GM23338 (cell line): ENCODE results near the gene PARD3. TPM values are rescaled to one million over a fixed set of nuclear protein-coding genes. Genes with fewer than 3 reads are reported as not detected.

Experiments
- ATAC-seq: fragments of 200-7000 bp; cut with Tn5 transposase; 3 replicates; pipeline ENCODE4 v1.9.1; 2020
- DNase-seq: peaks from one replicate; pipeline ENCODE4 v3.0.0-alpha.2; 2015; ENCODE audit warnings: low spot score
- H2AFZ ChIP-seq: fragments of 200-600 bp; sonication (generic); 2 replicates; pipeline ENCODE4 v1.8.0; 2016; ENCODE audit warnings: antibody characterized with exemption, mild to moderate bottlenecking, moderate library complexity
- H3F3A ChIP-seq: fragments of 200-600 bp; sonication (generic); replicated peaks from 2 replicates; pipeline ENCODE4 v1.8.0; 2017; ENCODE audit warnings: antibody characterized with exemption, mixed run types, low read depth
- H3K27ac ChIP-seq: fragments of 200-600 bp; sonication (generic); 2 replicates; pipeline ENCODE4 v1.6.1; 2016; ENCODE audit warnings: low read depth
- H3K27me3 ChIP-seq: fragments of 200-600 bp; sonication (generic); 2 replicates; pipeline ENCODE4 v1.8.0; 2016; ENCODE audit warnings: mild to moderate bottlenecking, mixed run types, moderate library complexity; ENCODE audit not compliant: insufficient read depth
- H3K36me3 ChIP-seq: fragments of 200-600 bp; sonication (generic); 2 replicates; pipeline ENCODE4 v1.8.0; 2016; ENCODE audit warnings: mild to moderate bottlenecking; ENCODE audit not compliant: insufficient read depth
- H3K4me1 ChIP-seq: fragments of 200-600 bp; sonication (generic); 2 replicates; pipeline ENCODE4 v1.8.0; 2016; ENCODE audit warnings: mild to moderate bottlenecking, moderate library complexity; ENCODE audit not compliant: insufficient read depth
- H3K4me2 ChIP-seq: fragments of 200-600 bp; sonication (generic); 2 replicates; pipeline ENCODE4 v1.7.1; 2017; ENCODE audit warnings: mixed run types
- H3K4me3 ChIP-seq: fragments of 200-600 bp; sonication (generic); 2 replicates; pipeline ENCODE4 v1.6.1; 2016; ENCODE audit warnings: mixed run types
- H3K79me2 ChIP-seq: fragments of 200-600 bp; sonication (generic); replicated peaks from 2 replicates; pipeline ENCODE4 v1.8.0; 2017; ENCODE audit warnings: mild to moderate bottlenecking; ENCODE audit not compliant: insufficient read depth
- H3K9me2 ChIP-seq: fragments of 200-600 bp; sonication (generic); 2 replicates; pipeline ENCODE4 v1.8.0; 2017; ENCODE audit not compliant: insufficient read depth
- H4K20me1 ChIP-seq: fragments of 200-600 bp; sonication (generic); replicated peaks from 2 replicates; pipeline ENCODE4 v1.8.0; 2017; ENCODE audit warnings: mild to moderate bottlenecking; ENCODE audit not compliant: insufficient read depth
- H3K27ac Mint-ChIP-seq: 2 replicates; pipeline ENCODE4 v1.8.0; 2020; ENCODE audit warnings: inconsistent platforms, mild to moderate bottlenecking, moderate library complexity, mixed read lengths
- H3K27me3 Mint-ChIP-seq: 3 replicates; pipeline ENCODE4 v1.8.0; 2022; ENCODE audit warnings: low read depth, mild to moderate bottlenecking, moderate library complexity, mixed read lengths, inconsistent platforms; ENCODE audit not compliant: insufficient read depth, poor library complexity
- H3K36me3 Mint-ChIP-seq: 3 replicates; pipeline ENCODE4 v1.8.0; 2021; ENCODE audit warnings: low read depth, mild to moderate bottlenecking, inconsistent platforms, moderate library complexity, mixed read lengths
- H3K4me1 Mint-ChIP-seq: 3 replicates; pipeline ENCODE4 v1.8.0; 2020; ENCODE audit warnings: mild to moderate bottlenecking, inconsistent platforms, mixed read lengths
- H3K4me3 Mint-ChIP-seq: 3 replicates; pipeline ENCODE4 v1.8.0; 2021; ENCODE audit warnings: moderate library complexity, mild to moderate bottlenecking, inconsistent platforms, mixed read lengths
- H3K9me3 Mint-ChIP-seq: 3 replicates; pipeline ENCODE4 v1.8.0; 2020; ENCODE audit warnings: moderate library complexity, mild to moderate bottlenecking, inconsistent platforms, mixed read lengths
- ETS1 ChIP-seq: IDR thresholded peaks from 2 replicates; pipeline ENCODE4 v1.6.1; 2016; ENCODE audit warnings: antibody characterized with exemption
- EZH2 ChIP-seq: fragments of 200-600 bp; sonication (generic); IDR thresholded peaks from one replicate; pipeline ENCODE4 v1.8.0; 2017; ENCODE audit warnings: antibody characterized with exemption, mild to moderate bottlenecking, low read depth; ENCODE audit not compliant: unreplicated experiment
- EZH2phosphoT487 ChIP-seq: fragments of 200-600 bp; sonication (generic); IDR thresholded peaks from one replicate; pipeline ENCODE4 v1.8.1; 2018; ENCODE audit warnings: antibody characterized with exemption; ENCODE audit not compliant: unreplicated experiment
- JUNB ChIP-seq: IDR thresholded peaks from one replicate; pipeline ENCODE4 v1.6.1; 2016; ENCODE audit warnings: antibody characterized with exemption; ENCODE audit not compliant: unreplicated experiment
- NANOG ChIP-seq: IDR thresholded peaks from 2 replicates; pipeline ENCODE4 v1.6.1; 2016; ENCODE audit warnings: antibody characterized with exemption, borderline replicate concordance
- POLR2AphosphoS5 ChIP-seq: IDR thresholded peaks from 2 replicates; pipeline ENCODE4 v1.6.1; 2016; ENCODE audit warnings: antibody characterized with exemption, low read depth
- REST ChIP-seq: IDR thresholded peaks from one replicate; pipeline ENCODE4 v1.6.1; 2018; ENCODE audit warnings: antibody characterized with exemption; ENCODE audit not compliant: unreplicated experiment
- STAT1 ChIP-seq: IDR thresholded peaks from one replicate; pipeline ENCODE4 v1.6.1; 2016; ENCODE audit warnings: antibody characterized with exemption; ENCODE audit not compliant: unreplicated experiment
- ZNF114 ChIP-seq: fragments of 250-450 bp; sonication (Bioruptor Pico); IDR thresholded peaks from 2 replicates; pipeline ENCODE4 v1.5.0; 2020; ENCODE audit warnings: mild to moderate bottlenecking, moderate library complexity
- ZNF331 ChIP-seq: fragments of 250-450 bp; sonication (Bioruptor Pico); IDR thresholded peaks from 2 replicates; pipeline ENCODE4 v1.5.0; 2020; ENCODE audit warnings: low read depth, mild to moderate bottlenecking, moderate library complexity
- polyA plus RNA-seq: library from polyadenylated mRNA; unstranded; fragments of >200 nt; fragmentation: Nextera tagmentation; extraction: Ambion mirVana; gene quantifications from 2 replicates; pipeline ENCODE4 v1.2.1, GENCODE V29; 2016
- total RNA-seq: library from RNA; depleted of rRNA; stranded (reverse); fragments of >200 nt; shearing (Covaris generic); gene quantifications from 2 replicates; pipeline ENCODE4 v1.2.3, GENCODE V29; 2014
- TF ChIP-seq, protein P1 (sequence below): fragments of 250-450 bp; sonication (Bioruptor Pico); IDR thresholded peaks from 2 replicates; pipeline ENCODE4 v1.5.0; 2020; ENCODE audit warnings: mild to moderate bottlenecking, moderate library complexity
- TF ChIP-seq, protein P2 (sequence below), 2 experiments: fragments of 200-600 bp in 1 of 2; sonication (generic) in 1 of 2; conservative IDR thresholded peaks; 2 replicates each; pipeline versions ENCODE4 v1.5.1 to v1.6.1; 2016 to 2017; ENCODE audit warnings: antibody characterized with exemption in 2 of 2, low read depth in 2 of 2, mild to moderate bottlenecking in 2 of 2, moderate library complexity in 1 of 2

The PARD3 gene
- total and polyA plus RNA-seq, 2 experiments from 2014 or later: 30.2 to 51.4 TPM

GRCh38 chr10:34166823-34167222 lies 648.3 kb downstream of the PARD3 start (continued):
- no peak for TF ChIP-seq ETS1

DNA sequence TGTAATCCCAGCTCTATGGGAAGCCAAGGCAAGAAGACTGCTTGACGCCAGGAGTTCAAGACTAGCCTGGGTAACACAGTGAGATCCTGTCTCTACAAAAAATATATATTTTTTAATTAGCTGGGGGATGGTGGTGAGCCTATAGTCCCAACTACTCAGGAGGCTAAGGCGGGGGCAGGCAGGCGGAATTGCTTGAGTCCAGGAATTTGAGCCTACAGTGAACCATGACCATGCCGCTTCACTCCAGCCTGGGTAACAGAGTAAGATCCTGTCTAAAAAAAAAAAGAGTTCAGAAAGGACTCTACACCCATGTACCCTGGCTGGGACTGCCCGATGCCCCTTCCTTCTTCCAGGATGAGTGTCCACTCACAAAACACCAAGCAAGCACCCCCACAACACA lies 648.7 kb downstream of the PARD3 start:
- no peak for ATAC-seq
- DNase-seq: no peak
- Mint-ChIP-seq H3K4me3 (no peak overlapping the region), H3K27ac (no peak overlapping the region), H3K4me1 (peaks cover 29% of the 10 kb centered on the region), H3K9me3 (peaks cover 21% of the 10 kb centered on the region), H3K36me3 (peaks cover 22% of the 10 kb centered on the region; the same call in 2 of the 3 replicates), H3K27me3 (no peaks in the 10 kb centered on the region)
- Histone ChIP-seq H3F3A (no peaks in the 10 kb centered on the region; the same call in 1 of the 2 replicates), H3K4me2 (no peak overlapping the region), H3K27me3 (no peaks in the 10 kb centered on the region), H3K27ac (no peak overlapping the region), H3K9me2 (peaks cover 5% of the 10 kb centered on the region; the same call in 1 of the 2 replicates), H3K36me3 (no peaks in the 10 kb centered on the region; the same call in 1 of the 2 replicates), H4K20me1 (no peaks in the 10 kb centered on the region), H3K4me1 (peaks cover 19% of the 10 kb centered on the region), H3K4me3 (no peak overlapping the region), H2AFZ (no peak overlapping the region), H3K79me2 (no peaks in the 10 kb centered on the region)
- TF ChIP-seq ETS1: no peak
- no peak for TF ChIP-seq EZH2
- TF ChIP-seq, protein P1, sequence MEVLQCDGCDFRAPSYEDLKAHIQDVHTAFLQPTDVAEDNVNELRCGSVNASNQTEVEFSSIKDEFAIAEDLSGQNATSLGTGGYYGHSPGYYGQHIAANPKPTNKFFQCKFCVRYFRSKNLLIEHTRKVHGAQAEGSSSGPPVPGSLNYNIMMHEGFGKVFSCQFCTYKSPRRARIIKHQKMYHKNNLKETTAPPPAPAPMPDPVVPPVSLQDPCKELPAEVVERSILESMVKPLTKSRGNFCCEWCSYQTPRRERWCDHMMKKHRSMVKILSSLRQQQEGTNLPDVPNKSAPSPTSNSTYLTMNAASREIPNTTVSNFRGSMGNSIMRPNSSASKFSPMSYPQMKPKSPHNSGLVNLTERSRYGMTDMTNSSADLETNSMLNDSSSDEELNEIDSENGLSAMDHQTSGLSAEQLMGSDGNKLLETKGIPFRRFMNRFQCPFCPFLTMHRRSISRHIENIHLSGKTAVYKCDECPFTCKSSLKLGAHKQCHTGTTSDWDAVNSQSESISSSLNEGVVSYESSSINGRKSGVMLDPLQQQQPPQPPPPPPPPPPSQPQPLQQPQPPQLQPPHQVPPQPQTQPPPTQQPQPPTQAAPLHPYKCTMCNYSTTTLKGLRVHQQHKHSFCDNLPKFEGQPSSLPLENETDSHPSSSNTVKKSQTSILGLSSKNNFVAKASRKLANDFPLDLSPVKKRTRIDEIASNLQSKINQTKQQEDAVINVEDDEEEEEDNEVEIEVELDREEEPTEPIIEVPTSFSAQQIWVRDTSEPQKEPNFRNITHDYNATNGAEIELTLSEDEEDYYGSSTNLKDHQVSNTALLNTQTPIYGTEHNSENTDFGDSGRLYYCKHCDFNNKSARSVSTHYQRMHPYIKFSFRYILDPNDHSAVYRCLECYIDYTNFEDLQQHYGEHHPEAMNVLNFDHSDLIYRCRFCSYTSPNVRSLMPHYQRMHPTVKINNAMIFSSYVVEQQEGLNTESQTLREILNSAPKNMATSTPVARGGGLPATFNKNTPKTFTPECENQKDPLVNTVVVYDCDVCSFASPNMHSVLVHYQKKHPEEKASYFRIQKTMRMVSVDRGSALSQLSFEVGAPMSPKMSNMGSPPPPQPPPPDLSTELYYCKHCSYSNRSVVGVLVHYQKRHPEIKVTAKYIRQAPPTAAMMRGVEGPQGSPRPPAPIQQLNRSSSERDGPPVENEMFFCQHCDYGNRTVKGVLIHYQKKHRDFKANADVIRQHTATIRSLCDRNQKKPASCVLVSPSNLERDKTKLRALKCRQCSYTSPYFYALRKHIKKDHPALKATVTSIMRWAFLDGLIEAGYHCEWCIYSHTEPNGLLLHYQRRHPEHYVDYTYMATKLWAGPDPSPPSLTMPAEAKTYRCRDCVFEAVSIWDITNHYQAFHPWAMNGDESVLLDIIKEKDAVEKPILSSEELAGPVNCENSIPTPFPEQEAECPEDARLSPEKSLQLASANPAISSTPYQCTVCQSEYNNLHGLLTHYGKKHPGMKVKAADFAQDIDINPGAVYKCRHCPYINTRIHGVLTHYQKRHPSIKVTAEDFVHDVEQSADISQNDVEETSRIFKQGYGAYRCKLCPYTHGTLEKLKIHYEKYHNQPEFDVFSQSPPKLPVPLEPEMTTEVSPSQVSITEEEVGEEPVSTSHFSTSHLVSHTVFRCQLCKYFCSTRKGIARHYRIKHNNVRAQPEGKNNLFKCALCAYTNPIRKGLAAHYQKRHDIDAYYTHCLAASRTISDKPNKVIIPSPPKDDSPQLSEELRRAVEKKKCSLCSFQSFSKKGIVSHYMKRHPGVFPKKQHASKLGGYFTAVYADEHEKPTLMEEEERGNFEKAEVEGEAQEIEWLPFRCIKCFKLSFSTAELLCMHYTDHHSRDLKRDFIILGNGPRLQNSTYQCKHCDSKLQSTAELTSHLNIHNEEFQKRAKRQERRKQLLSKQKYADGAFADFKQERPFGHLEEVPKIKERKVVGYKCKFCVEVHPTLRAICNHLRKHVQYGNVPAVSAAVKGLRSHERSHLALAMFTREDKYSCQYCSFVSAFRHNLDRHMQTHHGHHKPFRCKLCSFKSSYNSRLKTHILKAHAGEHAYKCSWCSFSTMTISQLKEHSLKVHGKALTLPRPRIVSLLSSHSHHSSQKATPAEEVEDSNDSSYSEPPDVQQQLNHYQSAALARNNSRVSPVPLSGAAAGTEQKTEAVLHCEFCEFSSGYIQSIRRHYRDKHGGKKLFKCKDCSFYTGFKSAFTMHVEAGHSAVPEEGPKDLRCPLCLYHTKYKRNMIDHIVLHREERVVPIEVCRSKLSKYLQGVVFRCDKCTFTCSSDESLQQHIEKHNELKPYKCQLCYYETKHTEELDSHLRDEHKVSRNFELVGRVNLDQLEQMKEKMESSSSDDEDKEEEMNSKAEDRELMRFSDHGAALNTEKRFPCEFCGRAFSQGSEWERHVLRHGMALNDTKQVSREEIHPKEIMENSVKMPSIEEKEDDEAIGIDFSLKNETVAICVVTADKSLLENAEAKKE: no peak
- no peak for TF ChIP-seq ZNF331 (CRISPR knock-in tag)
- no peak for TF ChIP-seq NANOG
- TF ChIP-seq, protein P2, sequence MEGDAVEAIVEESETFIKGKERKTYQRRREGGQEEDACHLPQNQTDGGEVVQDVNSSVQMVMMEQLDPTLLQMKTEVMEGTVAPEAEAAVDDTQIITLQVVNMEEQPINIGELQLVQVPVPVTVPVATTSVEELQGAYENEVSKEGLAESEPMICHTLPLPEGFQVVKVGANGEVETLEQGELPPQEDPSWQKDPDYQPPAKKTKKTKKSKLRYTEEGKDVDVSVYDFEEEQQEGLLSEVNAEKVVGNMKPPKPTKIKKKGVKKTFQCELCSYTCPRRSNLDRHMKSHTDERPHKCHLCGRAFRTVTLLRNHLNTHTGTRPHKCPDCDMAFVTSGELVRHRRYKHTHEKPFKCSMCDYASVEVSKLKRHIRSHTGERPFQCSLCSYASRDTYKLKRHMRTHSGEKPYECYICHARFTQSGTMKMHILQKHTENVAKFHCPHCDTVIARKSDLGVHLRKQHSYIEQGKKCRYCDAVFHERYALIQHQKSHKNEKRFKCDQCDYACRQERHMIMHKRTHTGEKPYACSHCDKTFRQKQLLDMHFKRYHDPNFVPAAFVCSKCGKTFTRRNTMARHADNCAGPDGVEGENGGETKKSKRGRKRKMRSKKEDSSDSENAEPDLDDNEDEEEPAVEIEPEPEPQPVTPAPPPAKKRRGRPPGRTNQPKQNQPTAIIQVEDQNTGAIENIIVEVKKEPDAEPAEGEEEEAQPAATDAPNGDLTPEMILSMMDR (conservative IDR thresholded peaks at IDR 0.05; ENCODE audit: low read depth in 2 of 2): no peak
- TF ChIP-seq STAT1: no peak
- TF ChIP-seq EZH2phosphoT487: no peak
- TF ChIP-seq ZNF114 (CRISPR knock-in tag): no peak
- TF ChIP-seq REST: no peak
- TF ChIP-seq JUNB: no peak
- no peak for TF ChIP-seq POLR2AphosphoS5
